HG03060 (cell line): ENCODE data around the gene ZFP14.
"Not testable (repeated sequence)": the region's sequence is repeated elsewhere in the genome, so short reads cannot be mapped to it uniquely, and the experiment has no call there.

Experiments used
- ATAC-seq: cut with Tn5 transposase; IDR thresholded peaks from one replicate; pipeline ENCODE4 v1.9.1; 2021; ENCODE audit warnings: low read depth, moderate number of reproducible peaks; ENCODE audit not compliant: unreplicated experiment

The ZFP14 gene

DNA sequence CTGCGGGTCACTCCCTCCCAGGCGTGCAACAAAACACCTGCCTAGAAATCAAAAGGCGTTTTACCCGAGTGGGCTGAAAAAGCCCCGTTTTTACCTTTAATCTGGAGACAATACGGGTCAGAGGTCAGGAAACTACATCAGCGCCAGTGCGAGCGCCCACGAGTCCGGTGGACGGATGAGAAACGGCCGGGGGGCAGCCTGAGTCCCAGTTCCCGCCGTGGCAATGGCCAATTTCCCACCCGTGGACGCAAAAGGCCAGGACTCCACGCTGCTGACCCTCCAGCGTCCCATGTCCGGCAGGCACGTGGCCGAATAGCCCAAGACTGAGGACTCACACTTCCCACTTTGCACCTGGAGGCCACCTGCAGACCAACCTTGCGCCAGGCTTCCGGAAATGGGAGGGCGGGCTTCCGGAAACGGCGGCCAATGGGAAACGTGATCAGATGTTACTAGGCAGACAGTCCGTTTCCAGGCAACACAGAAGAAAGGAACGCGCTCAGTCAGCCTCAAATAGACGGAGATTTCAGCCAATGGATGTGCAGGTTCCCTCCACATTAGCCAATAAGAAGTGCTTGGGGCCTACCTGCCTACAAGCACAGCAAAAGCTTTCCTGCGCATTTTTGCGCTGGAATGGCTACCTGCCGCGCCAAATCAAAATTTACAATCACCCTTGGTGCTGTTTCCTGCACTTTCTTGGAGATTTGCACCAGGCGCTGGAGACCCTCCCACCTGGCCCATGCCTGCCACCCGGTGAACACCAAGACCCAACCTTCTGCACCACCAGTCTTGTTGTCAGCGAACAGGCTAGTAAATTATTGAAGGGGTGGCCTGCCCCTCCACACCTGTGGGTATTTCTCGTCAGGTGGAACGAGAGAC lies 47.4 kb downstream of the ZFP14 start:
- ATAC-seq = no peak

DNA sequence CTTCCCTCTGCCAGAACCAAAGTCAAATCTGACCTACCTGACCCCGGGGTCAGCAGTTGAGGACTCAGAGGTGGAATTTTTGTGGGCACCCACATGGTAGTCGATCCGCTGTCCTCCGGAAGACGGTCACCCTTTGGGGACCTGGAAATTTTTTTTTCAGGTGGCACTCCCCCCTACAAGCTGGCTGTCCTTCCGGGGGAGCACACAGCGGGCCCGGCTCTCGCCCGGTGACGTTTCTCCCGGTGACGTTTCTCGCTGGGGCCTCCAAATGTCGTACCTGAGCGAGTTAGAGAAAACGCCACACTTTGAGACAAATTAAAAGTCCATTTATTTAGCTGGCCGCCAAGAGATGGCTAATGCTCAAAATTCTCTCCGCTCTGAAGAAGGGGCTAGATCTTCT lies 48.8 kb downstream of the ZFP14 start:
- no peak for ATAC-seq

DNA sequence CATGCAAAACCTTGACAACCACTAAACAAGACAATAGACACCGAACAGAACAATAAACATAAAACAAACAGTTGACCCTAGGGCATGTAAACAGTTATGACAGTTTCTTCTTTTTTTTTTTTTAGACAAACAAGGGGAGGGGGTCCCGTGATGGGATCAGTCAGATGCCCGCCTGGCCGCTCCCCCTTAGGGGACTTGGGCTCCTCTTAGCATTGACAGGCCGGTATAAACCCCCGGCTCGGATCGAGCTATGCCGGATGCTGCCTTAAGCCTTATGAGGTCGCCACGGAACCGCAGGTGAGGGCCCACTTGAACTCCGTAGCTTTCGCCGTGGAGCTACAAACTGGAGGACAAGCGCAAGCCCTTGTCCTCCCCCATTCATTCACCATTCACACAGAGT lies 49.5 kb downstream of the ZFP14 start:
- not testable (repeated sequence) for ATAC-seq

DNA sequence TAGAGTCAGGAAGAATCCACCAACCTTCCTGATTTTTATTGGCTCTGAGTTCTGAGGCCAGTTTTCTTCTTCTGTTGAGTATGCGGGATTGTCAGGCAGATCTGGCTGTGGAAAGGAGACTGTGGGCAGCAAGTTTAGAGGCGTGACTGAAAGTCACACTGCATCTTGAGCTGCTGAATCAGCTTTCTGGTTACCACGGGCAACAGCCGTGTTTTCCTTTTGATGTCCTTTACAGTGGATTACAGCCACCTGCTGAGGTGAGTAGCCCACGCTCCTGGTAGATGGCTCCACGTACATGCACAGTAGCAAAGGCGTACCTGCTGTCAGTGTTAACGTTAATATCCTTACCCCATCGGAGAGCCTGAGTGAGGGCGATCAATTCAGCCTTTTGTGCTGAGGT lies 52.4 kb downstream of the ZFP14 start:
- ATAC-seq = not testable (repeated sequence)

DNA sequence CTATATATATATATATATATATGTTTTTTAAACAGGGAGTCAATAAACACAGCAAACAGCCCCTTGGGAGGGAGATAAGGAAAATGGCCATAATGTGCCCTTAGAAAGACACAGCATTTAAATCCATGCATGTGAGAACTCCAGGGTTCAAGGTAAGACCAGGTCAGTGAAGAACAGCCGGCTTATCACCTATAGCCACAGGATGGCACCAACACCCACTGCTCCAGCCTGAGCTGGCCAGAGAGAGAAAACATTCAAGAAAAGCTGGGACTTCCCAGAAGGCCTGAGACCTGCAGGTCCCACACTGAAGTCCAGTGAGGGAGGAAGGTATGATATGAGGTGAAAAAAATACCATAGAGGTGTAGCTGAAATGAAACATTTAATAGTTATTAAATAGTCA lies 63.8 kb downstream of the ZFP14 start:
- ATAC-seq = not testable (repeated sequence)

DNA sequence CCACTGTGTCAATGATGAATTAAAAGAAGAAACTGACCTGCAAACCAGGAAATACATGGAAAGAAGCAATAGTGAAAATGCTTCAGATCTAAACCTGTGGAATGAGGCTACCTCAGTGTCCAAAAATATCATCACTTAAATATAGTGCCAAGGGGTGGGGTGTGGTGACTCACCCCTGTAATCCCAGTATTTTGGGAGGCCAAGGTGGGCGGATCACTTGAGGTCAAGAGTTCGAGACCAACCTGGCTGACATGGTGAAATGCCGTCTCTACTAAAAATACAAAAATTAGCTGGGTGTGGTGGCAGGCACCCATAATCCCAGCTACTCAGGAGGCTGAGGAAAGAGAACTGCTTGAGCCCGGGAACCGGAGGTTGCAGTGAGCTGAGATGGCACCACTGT lies 64.9 kb downstream of the ZFP14 start:
- not testable (repeated sequence) for ATAC-seq

DNA sequence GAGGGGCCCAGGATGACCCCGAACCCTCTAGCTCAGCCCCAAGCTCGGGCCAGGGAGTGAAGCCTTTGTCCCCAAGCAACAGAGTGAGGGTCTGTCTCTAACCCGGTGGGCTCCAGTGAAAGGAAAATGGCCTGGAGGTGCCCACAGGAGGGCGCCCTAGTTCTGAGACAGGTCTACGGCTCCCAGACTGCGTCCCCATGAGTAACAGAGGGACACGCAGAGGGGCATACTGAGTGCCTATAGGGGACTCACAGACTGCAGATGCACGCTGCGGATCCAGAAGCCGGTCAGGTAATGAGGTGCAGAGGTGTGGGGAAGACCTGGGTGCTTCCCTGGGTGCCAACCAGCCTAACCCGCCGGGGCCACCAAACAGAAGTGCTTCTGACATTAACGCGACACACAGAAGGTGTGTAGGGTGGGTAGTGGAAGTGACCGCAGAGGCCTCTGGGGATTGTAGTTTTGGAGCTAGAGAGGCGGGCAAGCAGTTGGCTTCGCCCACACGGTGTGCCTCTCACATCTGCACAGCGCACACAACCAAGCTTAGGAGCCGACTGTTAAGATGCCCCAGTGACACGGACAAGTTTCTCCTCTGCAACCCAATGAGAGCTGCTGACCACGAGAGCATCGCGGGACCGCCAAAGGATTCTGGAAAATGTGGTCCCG lies 67.8 kb downstream of the ZFP14 start:
- not testable (repeated sequence) for ATAC-seq

DNA sequence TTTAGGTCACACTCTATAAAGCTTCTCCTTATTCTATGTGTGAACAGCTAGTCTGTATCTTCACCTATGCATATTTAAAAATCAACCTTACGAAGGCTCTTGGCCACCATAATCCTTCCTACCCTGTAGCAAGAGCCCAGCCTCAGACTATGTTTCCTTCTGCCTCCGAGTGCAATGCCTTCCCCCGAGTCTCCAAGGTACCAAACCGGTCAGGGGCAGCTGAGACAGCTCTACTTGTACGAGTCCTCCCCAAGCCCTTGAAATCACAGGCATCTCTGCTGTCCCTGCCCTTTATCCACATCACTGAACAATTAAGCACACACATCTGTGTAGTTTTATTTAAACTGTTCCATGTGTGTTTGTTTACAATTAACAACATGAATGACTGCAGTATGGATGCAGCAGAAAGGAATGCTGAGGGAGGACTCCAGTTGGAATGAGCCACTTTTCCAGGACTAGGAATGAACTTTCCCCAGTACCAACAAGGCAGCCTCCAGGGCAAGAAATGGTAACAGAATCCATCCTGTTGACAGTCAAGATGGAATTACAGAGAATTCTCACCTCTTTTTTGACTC lies 68.5 kb downstream of the ZFP14 start:
- not testable (repeated sequence) for ATAC-seq

DNA sequence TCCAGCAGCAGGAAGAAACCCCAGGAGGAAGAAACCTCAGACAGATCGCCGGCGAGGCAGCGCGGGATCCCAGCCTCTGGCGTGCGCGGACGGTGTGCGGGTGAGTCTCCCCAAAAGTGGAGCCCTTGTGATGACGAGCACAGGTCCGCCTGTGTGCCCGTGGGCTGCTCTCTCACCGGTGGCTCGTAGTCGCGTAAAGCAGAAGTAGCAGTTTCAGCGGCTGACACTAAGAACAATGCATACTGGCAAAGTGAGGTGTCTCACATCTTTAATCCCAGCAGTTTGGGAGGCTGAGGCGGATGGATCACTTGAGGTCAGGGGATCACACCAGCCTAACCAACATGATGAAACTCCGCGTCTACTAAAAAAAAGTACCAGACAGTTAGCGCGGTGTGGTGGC lies 69.2 kb downstream of the ZFP14 start:
- ATAC-seq = not testable (repeated sequence)

DNA sequence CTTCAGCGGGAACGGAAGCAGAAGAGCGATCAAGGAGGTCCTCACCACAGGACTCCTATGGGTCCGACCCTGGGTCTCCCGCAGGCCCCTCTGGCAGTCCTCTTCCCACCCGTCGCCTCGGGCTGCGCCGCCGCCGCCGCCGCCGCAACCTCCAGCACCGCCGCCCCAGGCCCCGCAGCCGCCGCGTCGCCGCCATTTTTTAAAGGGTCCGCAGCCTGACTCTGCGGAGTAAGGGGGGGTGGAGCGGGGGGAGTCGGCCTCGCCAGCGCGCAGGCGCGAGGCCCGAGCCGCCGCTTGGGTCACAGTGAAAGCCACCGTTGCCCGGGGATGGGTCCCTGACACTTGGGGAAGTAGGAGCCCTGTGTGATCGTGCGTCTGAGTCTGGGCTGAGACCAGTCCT lies 69.7 kb downstream of the ZFP14 start:
- not testable (repeated sequence) for ATAC-seq

DNA sequence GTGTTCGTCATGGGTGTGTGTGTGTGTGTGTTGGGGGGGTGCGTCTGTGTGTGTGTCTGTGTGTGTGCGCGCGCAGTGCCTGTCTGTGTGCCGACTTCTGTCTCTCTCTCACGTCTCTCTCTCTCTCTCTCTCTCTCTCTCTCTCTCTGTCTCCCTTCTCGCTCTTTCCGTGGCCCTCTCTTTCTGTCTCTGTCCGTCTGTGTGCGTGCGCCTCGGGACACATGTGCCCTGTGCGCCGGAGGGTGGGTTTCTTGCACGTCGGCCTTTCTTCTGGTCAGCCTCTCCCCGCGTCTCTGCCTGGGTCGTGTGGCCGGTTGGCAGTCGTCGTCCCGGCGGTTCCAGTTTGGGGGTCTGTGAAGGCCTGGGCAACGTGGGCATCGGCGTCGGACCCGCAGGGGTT lies 86.7 kb downstream of the ZFP14 start:
- not testable (repeated sequence) for ATAC-seq
